ENCODE results near the gene UST. TPM values are rescaled to one million over a fixed set of nuclear protein-coding genes. Genes with fewer than 3 reads are reported as not detected.

UST gene
- total RNA-seq, 1 donor from 2014 or later: 17.1 TPM

DNA sequence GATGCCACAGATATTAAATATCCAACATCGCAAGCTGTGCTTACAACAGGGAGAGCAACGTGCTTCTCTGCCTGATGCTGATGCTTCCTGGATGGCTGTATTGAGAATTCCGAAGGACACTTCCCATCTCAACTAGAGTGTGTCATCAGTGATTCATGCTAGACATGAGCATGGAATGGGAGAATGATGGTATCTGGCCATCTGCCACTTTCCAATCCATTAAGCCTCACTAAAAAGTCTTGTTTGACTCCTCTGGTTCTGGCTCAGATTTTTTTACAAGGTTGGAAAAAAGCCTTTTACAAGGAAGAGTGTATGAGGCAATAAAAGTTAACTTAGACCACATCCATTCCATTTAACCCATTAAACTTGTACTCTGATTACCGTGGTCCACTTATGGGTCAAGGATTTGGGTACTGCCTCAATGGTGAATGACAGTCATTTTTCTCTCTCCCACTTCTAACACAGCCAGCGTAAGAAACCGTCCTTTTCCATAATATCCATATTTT lies 265.3 kb downstream of the UST start:
- Mint-ChIP-seq H3K4me3 (ENCODE audit: unreplicated experiment) (no peak overlapping the region), H3K4me1 (ENCODE audit: low read depth) (peaks cover 49% of the 10 kb centered on the region), H3K36me3 (ENCODE audit: low read depth) (peaks cover 3% of the 10 kb centered on the region), H3K27me3 (ENCODE audit: low read depth) (no peaks in the 10 kb centered on the region), H3K9me3 (ENCODE audit: low read depth) (peaks cover 5% of the 10 kb centered on the region), H3K27ac (ENCODE audit: unreplicated experiment) (peak overlapping the region; percentile 74)
- TF ChIP-seq, protein P1, sequence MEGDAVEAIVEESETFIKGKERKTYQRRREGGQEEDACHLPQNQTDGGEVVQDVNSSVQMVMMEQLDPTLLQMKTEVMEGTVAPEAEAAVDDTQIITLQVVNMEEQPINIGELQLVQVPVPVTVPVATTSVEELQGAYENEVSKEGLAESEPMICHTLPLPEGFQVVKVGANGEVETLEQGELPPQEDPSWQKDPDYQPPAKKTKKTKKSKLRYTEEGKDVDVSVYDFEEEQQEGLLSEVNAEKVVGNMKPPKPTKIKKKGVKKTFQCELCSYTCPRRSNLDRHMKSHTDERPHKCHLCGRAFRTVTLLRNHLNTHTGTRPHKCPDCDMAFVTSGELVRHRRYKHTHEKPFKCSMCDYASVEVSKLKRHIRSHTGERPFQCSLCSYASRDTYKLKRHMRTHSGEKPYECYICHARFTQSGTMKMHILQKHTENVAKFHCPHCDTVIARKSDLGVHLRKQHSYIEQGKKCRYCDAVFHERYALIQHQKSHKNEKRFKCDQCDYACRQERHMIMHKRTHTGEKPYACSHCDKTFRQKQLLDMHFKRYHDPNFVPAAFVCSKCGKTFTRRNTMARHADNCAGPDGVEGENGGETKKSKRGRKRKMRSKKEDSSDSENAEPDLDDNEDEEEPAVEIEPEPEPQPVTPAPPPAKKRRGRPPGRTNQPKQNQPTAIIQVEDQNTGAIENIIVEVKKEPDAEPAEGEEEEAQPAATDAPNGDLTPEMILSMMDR (IDR thresholded peaks at IDR 0.05): no peak
- DNase-seq (ENCODE audit: low spot score): no peak

DNA sequence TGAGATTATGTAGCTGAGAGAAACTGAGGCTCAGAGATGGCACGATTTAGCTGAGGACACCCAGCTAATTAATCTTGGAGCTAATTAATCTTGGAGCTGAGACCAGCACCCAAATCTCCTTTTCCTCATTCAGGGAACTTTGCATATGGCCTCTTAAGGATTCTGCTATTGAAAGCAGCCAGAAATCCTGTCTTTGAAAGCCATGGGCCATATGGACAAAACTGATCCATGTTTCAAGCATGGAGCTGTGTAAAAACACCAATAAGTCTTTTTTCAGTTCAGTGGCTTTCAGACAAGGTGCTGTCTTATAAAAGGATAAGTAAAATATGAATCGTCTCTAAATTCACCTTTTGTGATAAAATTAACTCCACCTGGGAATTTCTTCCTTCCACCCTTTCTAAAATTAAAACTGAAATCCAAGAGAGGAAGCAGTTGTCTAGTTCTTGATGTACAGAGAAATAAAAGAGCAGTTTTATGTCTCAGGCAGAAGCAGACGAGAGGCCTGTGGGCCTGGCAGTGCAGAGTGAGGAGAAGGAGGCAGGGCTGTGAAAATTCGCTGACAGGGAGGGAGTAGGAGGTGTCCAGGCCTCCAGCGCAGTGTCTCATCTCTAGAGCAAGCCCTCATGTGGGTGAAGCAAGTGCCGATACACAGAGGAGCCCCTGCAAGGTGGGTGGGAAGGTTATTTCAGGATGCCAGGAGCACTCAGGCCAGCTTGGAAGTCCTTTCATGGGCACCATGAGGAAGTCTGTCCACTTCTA lies 266.9 kb downstream of the UST start:
- no peaks in the 10 kb centered on the region for H3K27me3 Mint-ChIP-seq (ENCODE audit: low read depth)
- DNase-seq (ENCODE audit: low spot score): no peak
- H3K36me3 Mint-ChIP-seq (ENCODE audit: low read depth): peaks cover 3% of the 10 kb centered on the region
- TF ChIP-seq, protein P1 (IDR thresholded peaks at IDR 0.05): no peak
- peaks cover 5% of the 10 kb centered on the region for H3K9me3 Mint-ChIP-seq (ENCODE audit: low read depth)
- no peak overlapping the region for H3K4me3 Mint-ChIP-seq (ENCODE audit: unreplicated experiment)
- H3K4me1 Mint-ChIP-seq (ENCODE audit: low read depth): peaks cover 39% of the 10 kb centered on the region
- H3K27ac Mint-ChIP-seq (ENCODE audit: unreplicated experiment): no peak overlapping the region

DNA sequence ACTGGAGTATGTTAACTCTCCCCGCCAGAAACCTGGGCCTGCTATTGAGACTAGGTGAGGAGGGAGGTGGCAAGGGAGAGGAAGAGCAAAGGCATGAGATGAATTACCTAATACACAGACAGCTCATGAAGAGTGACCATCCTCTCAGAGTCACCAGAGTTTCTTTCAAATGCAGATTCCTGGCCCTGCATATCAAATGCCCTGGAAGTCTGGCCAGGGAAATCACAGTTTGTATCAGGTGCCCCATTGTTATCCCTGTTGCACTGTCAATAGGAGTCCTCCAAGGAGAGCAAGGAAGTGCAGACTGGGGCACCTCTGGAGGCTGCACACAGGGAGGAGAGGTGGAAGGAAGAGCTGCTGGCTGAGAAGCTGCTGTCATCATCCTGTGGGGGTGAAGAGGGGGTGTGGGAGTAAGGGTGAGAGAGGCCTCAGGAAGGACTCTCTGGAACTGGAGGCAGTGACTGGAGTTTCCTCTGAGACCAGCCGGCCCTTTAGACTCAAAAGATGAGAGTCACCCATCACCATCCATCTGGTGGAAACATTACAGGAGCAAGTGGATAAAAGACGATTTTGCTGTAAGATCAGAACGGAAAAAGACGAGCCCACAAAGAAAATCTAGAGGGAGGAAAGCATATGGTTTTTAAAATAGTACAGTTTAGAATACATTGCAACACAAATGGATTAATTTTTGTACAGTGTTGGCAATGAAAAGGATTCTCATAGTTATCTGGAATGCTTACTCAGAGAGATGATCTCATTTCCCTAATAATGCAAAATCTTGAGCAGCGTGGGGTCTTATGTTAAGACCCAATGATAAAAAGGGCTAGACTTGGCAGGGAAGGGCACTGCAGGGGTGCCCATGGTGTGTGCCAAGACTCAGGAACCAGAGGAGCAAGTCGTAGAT lies 268.1 kb downstream of the UST start:
- H3K4me3 Mint-ChIP-seq (ENCODE audit: unreplicated experiment): no peak overlapping the region
- no peaks in the 10 kb centered on the region for H3K9me3 Mint-ChIP-seq (ENCODE audit: low read depth)
- DNase-seq (ENCODE audit: low spot score): no peak
- H3K27me3 Mint-ChIP-seq (ENCODE audit: low read depth): no peaks in the 10 kb centered on the region
- TF ChIP-seq, protein P1 (IDR thresholded peaks at IDR 0.05): no peak
- no peaks in the 10 kb centered on the region for H3K36me3 Mint-ChIP-seq (ENCODE audit: low read depth)
- peak overlapping the region; percentile 71 for H3K27ac Mint-ChIP-seq (ENCODE audit: unreplicated experiment)
- H3K4me1 Mint-ChIP-seq (ENCODE audit: low read depth): peaks cover 39% of the 10 kb centered on the region

DNA sequence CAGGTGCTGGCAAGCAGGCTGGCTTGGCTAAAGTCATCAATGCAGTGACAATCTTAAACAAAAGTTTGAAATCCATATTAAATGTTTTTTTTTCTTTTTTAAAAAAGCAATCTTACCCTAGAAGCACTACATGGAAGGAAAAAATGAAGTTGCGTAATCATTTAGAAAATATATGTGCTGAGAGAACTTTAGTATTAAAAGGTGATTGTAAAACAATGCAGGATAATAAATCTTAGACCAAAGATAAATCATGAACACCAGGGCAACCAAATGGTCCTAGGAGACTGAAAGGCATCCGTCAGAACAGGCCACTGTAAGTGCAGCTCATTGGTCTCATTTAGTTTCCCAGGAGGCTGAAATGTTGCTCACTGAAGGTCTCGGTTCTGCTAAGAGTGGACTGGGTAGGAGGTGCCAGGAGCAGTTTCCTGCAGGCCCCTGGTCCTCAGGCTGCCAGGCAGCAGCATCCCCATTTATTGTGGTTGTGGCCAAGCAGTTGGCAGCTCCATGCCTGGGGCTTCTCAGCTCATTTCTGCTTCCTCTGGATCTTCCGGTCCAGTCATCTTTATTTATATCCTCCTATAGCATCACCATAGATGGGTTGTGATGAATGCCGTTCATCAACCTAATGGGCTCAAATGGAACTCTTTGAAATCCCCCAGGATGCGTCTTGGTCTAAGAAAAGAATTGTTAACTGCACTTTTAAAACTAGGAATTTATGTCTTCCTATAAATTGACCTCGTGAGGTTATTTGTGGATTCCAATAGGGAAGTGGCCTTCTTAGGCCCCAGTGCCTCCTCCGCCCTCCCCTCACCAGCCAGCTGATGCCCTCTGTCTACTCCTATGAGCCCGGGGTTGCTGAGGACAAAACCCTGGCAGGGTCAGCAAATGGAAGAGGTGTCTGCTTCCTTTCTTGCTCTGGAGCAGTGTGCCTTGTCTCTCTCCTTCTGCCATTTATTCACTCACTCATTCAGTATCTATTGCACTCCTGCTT lies 269.0 kb downstream of the UST start:
- Mint-ChIP-seq H3K4me1 (ENCODE audit: low read depth) (peaks cover 38% of the 10 kb centered on the region), H3K9me3 (ENCODE audit: low read depth) (no peaks in the 10 kb centered on the region), H3K27ac (ENCODE audit: unreplicated experiment) (peak overlapping the region; percentile 46)

More for the DNA sequence above, 269.0 kb downstream of the UST start:
- TF ChIP-seq, protein P1 (IDR thresholded peaks at IDR 0.05): no peak
- Mint-ChIP-seq H3K4me3 (ENCODE audit: unreplicated experiment) (no peak overlapping the region), H3K36me3 (ENCODE audit: low read depth) (peaks cover under 1% of the 10 kb centered on the region), H3K27me3 (ENCODE audit: low read depth) (no peaks in the 10 kb centered on the region)
- DNase-seq (ENCODE audit: low spot score): no peak
